Stimulated activated CD8-positive, alpha-beta memory T cell treated with anti-CD3 and anti-CD28 coated beads, Interleukin-4, amount 100 ng/mL, for 24 hours (primary cell): ENCODE results near the gene TMPRSS11E.
"Not testable (repeated sequence)": the region's sequence is repeated elsewhere in the genome, so short reads cannot be mapped to it uniquely, and the experiment has no call there.

Experiments
- DNase-seq: peaks from one replicate; pipeline ENCODE4 v3.0.0-alpha.2; 2020; ENCODE audit warnings: low read depth

Gene TMPRSS11E

GRCh38 chr4:68462691-68463090 lies 15.4 kb downstream of the TMPRSS11E start:
- DNase-seq = no peak

DNA sequence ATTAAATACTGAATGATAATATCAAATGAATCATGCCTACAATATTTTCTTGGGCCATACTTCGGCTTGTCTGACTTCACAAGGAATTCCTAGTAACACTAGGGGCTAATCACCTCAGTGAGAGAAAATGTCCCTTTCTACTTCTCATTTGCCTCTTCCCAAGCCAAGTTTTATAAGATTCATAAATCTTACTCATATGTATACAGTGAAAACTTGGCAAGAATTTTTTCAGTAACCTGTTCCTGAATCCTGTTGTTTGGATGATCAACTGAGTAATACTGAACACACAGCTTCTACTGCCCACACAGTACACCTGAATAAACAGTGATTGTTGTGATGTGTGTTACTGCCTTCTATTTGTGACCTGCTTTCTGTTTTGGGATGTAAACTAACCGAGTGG lies 16.5 kb downstream of the TMPRSS11E start:
- no peak for DNase-seq

GRCh38 chr4:68465058-68465457 lies 17.8 kb downstream of the TMPRSS11E start:
- no peak for DNase-seq

- DNase-seq = no peak
Measured at GRCh38 chr4:68466185-68466584, 18.9 kb downstream of the TMPRSS11E start.

DNA sequence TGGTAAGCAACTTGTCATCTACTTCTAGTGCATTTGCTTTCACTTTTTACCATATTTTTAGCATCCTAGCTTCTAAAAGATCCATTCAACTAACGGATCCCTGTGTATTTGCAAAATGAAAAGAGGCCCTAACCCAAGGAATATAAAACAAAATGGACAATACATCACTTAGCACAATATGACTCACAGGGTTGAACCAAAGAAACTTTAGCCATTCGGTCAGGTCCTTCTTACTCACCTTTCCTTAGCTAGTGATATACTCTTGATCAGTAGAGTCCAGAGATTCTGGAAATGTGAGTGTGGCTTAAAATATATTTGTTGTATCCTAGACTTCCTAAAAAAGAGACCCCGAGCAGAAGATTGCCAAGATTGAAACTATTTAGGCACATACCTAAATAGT lies 19.5 kb downstream of the TMPRSS11E start:
- DNase-seq = no peak

- DNase-seq = no peak
Measured at GRCh38 chr4:68469482-68469881, 22.2 kb downstream of the TMPRSS11E start.

GRCh38 chr4:68476191-68476590 lies 28.9 kb downstream of the TMPRSS11E start:
- no peak for DNase-seq

GRCh38 chr4:68489338-68489737 lies 42.1 kb downstream of the TMPRSS11E start:
- DNase-seq = no peak

- no peak for DNase-seq
Measured at GRCh38 chr4:68490826-68491457, 43.7 kb downstream of the TMPRSS11E start.

GRCh38 chr4:68494688-68495087 lies 47.4 kb downstream of the TMPRSS11E start:
- no peak for DNase-seq

- peak; percentile 34 for DNase-seq
Measured at GRCh38 chr4:68498413-68499007, 51.2 kb downstream of the TMPRSS11E start.

GRCh38 chr4:68499021-68499420 lies 51.8 kb downstream of the TMPRSS11E start:
- DNase-seq = no peak

GRCh38 chr4:68503462-68503861 lies 56.2 kb downstream of the TMPRSS11E start:
- DNase-seq = not testable (repeated sequence)

DNA sequence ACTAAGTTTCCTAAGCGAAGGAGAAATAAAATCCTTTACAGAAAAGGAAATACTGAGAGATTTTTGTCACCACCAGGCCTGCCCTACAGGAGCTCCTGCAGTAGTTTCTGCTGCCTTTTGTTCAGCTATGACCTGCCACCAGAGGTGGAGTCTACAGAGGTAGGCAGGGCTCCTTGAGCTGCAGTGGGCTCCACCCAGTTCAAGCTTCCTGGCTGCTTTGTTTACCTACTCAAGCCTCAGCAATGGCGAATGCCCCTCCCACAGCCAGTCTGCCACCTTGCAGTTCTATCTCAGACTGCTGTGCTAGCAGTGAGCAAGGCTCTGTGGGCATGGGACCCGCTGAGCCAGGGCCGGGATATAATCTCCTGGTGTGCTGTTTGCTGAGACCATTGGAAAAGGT lies 57.6 kb downstream of the TMPRSS11E start:
- DNase-seq = not testable (repeated sequence)

DNA sequence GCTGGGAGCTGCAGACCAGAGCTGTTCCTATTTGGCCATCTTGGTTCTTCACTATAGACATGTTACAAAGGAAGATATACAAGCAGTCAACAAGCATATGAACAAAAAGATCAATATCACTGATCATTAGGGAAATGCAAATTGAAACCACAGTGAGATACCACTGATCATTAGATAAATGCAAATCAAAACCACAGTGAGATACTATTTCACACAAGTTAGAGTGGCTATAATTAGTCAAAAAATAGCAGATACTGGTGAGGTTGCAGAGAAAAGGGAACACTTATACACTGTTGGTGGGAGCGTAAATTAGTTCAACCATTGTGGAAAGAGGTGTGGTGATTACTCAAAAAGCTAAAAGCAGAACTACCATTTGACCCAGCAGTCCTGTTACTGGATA lies 58.2 kb downstream of the TMPRSS11E start:
- not testable (repeated sequence) for DNase-seq

DNA sequence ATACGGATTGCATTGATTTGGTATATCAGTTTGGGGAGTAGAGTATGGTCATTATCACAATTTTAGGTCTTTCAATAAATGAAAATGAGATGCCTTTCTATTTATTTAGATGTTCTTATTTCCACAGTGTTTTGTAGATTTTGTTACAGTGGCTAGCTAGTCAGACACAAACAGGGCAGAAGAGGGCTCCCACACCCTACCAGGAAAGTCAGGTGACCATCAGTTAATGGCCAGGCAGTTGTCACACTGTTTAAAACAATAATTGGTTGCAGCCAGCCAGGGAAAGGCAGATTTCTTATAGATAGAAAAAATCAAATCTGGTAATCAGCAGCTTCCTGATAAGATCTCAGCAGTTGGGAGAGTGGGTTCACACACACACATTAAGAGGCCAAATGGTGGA lies 71.6 kb downstream of the TMPRSS11E start:
- no peak for DNase-seq

DNA sequence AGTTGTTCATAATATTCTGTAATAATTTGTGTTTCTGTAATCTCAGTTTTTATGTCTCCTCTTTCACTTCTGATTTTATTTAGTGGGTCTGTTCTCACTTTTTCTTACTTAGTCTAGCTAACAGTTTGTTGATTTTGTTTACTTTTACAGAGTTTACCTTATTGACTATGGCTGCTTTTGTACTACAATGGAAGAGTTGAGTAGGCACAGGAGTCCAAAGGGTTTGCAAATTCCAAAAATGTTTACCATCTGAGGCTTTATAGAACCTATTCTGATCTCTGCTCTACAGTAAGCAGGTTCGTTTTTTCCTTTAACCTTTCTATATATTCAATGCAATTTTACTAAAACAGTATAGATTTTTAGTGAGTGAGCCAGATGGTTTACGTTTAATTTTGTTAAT lies 73.7 kb downstream of the TMPRSS11E start:
- no peak for DNase-seq

DNA sequence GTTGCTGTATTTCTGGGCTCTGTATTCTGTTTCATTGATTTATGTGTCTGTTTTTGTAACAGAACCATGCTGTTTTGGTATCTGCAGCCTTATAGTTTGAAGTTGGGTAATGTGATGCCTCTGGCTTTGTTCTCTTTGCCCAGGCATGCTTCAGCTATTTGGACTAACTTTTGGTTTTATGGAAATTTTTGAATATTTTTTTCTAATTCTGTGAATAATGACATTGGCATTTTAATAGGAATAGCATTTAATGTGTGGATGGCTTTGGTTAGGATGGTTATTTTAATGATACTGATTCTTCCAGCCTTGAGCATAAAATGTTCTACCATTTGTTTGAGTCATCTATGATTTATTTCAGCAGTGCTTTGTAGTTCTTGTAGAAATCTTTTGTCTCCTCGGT lies 75.0 kb downstream of the TMPRSS11E start:
- not testable (repeated sequence) for DNase-seq

- DNase-seq = no peak
Measured at GRCh38 chr4:68535974-68536373, 88.7 kb downstream of the TMPRSS11E start.

- DNase-seq = no peak
Measured at GRCh38 chr4:68536375-68536774, 89.1 kb downstream of the TMPRSS11E start.

GRCh38 chr4:68542742-68543141 lies 95.5 kb downstream of the TMPRSS11E start:
- not testable (repeated sequence) for DNase-seq
